Stomach (tissue), 9 donors: ENCODE results near the gene PRICKLE1. TPM values are rescaled to one million over a fixed set of nuclear protein-coding genes. Genes with fewer than 3 reads are reported as not detected.
A peak's percentile ranks its signal among the peaks of the same experiment; 100 is the strongest.

Source experiments
- DNase-seq, 2 donors: peaks; one replicate each; pipeline versions ENCODE4 v3.0.0 to v3.0.0-alpha.2; 2013 to 2019
- H3K27ac ChIP-seq, 5 donors: fragments of 200-600 bp in 4 of 5; sonication (generic) in 4 of 5; one replicate each; pipeline ENCODE4 v1.5.1; 2013 to 2019; ENCODE audit warnings: mild to moderate bottlenecking in 1 of 5, moderate library complexity in 1 of 5
- H3K27me3 ChIP-seq, 3 donors: fragments of 200-600 bp; sonication (generic); one replicate each; pipeline ENCODE4 v1.5.1; 2017 to 2019; ENCODE audit warnings: mixed run types in 1 of 3
- H3K36me3 ChIP-seq, 4 donors: fragments of 200-600 bp; sonication (generic); 1 replicate in 3 of 4; 2 replicates in 1 of 4; pipeline ENCODE4 v1.5.1; 2016 to 2019
- H3K4me1 ChIP-seq, 4 donors: fragments of 200-600 bp; sonication (generic); one replicate each; pipeline ENCODE4 v1.5.1; 2016 to 2019
- H3K4me3 ChIP-seq, 4 donors: fragments of 200-600 bp; sonication (generic) in 3 of 4; one replicate each; pipeline ENCODE4 v1.5.1; 2016 to 2019; ENCODE audit warnings: mild to moderate bottlenecking in 1 of 4
- H3K9me3 ChIP-seq, 4 donors: fragments of 200-600 bp; sonication (generic); one replicate each; pipeline ENCODE4 v1.5.1; 2016 to 2019
- EP300 ChIP-seq: sonication (generic); formaldehyde crosslinking; IDR thresholded peaks from one replicate; pipeline ENCODE4 v1.6.1; 2017; ENCODE audit warnings: antibody characterized with exemption
- POLR2A ChIP-seq, 4 donors: fragments of 450-650 bp; IDR thresholded peaks; one replicate each; pipeline ENCODE4 v1.6.1; 2016; ENCODE audit warnings: antibody characterized with exemption in 4 of 4, control low read depth in 2 of 4, mild to moderate bottlenecking in 1 of 4, moderate library complexity in 1 of 4
- POLR2AphosphoS5 ChIP-seq, 3 donors: sonication (generic); formaldehyde crosslinking; IDR thresholded peaks; one replicate each; pipeline ENCODE4 v1.6.1; 2016; ENCODE audit warnings: antibody characterized with exemption in 3 of 3
- WGBS, 5 donors: extraction: QIAGEN DNeasy Blood & Tissue Kit in 3 of 5; methylation state at CpG; one replicate each; pipeline versions ENCODE4 v1.1.5 to v1.1.7; 2013 to 2018; 5-methylcytosine and 5-hydroxymethylcytosine counted together
- intact Hi-C: fragments of 100-400 bp; cut with DNase I; formaldehyde crosslinking; loops from one replicate; pipeline ENCODE4 v1.15.1; 2023; ENCODE audit warnings: low total_unique reads
- polyA plus RNA-seq, 3 donors: library from polyadenylated mRNA; stranded (reverse); fragments of 200-250 nt; gene quantifications; one replicate each; pipeline ENCODE4 v1.2.3, GENCODE V29; 2013
- total RNA-seq, 5 donors: library from RNA; depleted of rRNA; stranded (reverse); fragments of >200 nt; gene quantifications; one replicate each; pipeline versions ENCODE4 v1.1.0 to v1.2.3, GENCODE V29; 2014 to 2016
- TF ChIP-seq, protein P1 (sequence below), 7 experiments: fragments of 450-650 bp in 4 of 7; fragments of 200-600 bp in 3 of 7; sonication (generic) in 3 of 7; IDR thresholded peaks; one replicate each; pipeline ENCODE4 v1.5.1; 2016 to 2019; ENCODE audit warnings: antibody characterized with exemption in 7 of 7, control low read depth in 2 of 7, mild to moderate bottlenecking in 1 of 7
- donor health status: healthy with polysubstance abuse.
- donor health status: Bipolar disorder and iron deficiency.
- donor health status: healthy.

Gene PRICKLE1
- total and polyA plus RNA-seq, 8 donors: 0.80 to 15.1 (median 2.9) TPM

DNA sequence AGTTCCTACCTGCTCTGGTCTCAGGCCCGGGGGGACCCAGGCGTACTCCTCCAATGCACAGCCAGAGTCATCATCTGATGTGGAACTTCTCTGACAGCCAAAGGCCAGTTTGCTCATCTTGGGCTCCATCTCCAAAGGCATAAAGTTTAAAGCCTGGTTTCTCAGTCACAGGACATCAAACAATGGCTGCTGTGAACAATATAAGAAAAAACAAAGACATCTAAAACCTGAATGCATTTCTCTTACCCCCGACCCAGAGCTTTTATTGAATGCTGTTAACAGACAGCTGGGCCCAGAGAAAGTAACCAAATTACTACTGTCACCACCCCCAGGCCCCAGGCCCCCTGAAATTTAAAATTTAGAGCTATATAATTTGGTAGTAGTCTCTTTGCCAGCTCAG is 117.2 kb downstream of the PRICKLE1 start:
- DNase-seq: no peak
- 84 to 92% (median 87%) methylated on average over 3 of the region's 3 CpGs for WGBS, 5 donors
- no peak overlapping the region for H3K27ac ChIP-seq
- peaks cover 0 to 29% (median 8%) of the 10 kb centered on the region in 4 donors for H3K4me1 ChIP-seq
- no peak overlapping the region for H3K4me3 ChIP-seq
- no peaks in the 10 kb centered on the region for H3K9me3 ChIP-seq
- intact Hi-C loops: no loop called here
- H3K27me3 ChIP-seq: no peaks in the 10 kb centered on the region
- no peak for TF ChIP-seq EP300
- TF ChIP-seq, protein P1, sequence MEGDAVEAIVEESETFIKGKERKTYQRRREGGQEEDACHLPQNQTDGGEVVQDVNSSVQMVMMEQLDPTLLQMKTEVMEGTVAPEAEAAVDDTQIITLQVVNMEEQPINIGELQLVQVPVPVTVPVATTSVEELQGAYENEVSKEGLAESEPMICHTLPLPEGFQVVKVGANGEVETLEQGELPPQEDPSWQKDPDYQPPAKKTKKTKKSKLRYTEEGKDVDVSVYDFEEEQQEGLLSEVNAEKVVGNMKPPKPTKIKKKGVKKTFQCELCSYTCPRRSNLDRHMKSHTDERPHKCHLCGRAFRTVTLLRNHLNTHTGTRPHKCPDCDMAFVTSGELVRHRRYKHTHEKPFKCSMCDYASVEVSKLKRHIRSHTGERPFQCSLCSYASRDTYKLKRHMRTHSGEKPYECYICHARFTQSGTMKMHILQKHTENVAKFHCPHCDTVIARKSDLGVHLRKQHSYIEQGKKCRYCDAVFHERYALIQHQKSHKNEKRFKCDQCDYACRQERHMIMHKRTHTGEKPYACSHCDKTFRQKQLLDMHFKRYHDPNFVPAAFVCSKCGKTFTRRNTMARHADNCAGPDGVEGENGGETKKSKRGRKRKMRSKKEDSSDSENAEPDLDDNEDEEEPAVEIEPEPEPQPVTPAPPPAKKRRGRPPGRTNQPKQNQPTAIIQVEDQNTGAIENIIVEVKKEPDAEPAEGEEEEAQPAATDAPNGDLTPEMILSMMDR (IDR thresholded peaks at IDR 0.05): no peak
- H3K36me3 ChIP-seq: peaks cover 4 to 18% (median 8%) of the 10 kb centered on the region in 4 donors

DNA sequence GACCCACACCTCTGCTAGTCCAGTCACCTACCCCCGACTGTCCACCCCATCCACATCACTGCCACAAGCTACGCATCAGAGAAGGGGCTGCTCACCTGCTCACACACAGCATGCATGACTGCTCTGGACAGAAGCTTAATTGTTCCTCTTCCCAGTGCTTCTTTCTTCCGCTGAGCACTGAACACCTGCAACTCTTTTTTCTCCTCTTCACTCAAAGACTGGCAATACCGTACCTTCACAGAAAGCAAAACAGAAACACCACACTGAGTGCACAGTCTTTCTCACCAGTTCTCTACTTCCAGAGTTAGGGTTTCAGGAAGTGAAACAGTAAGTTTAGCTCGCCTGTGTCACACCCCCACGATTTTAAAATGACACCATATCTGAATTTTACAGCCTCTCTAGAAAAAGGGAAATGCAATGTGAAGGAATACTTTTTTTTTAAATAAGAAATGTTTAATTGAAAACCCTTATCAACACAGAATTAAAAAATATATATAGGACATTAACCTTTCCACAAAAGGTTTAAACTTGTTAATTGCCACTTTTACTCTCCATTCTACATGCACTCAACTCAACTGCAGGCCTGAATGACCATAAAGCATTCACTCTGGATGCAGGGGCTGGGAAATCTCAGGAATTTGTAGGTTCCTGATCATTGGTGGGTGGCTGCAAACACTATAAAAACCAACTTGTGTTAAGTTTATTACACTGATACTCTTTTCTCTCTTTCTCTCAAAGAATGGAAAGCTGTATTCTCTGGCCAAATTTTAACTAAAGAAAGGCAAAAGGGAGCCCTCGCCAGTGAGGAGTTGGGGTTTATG is 120.0 kb downstream of the PRICKLE1 start:
- peak in 1 of 2 donors; percentile 30 for DNase-seq
- H3K4me3 ChIP-seq: peak overlapping the region in 1 of 4 donors; percentile 17

DNA sequence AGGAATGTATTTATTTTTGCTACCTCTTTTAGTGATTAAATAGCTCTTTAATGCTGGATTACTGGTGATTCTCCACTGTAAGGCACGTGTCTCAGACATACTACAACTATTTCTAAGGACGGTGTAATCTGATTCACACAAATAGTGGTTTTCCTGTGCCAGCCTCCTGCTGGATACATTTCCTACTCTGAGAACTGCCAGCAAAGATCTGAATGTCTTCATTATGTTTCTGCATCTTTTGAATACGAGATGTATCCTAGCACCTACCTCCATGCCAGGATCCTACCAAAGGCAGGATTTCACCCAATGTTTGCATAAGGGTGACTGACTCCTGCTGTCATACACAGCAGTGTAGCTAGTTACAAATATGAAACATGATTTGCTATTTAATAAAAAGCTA is 120.6 kb downstream of the PRICKLE1 start:
- no peak for DNase-seq
- WGBS, 5 donors: 39 to 77% (median 60%) methylated on average over 3 of the region's 3 CpGs
- intact Hi-C loops: no loop called here
- Histone ChIP-seq H3K27me3 (no peaks in the 10 kb centered on the region), H3K36me3 (peaks cover 12 to 48% (median 31%) of the 10 kb centered on the region in 4 donors), H3K9me3 (no peaks in the 10 kb centered on the region), H3K27ac (peak overlapping the region in 1 of 5 donors; percentile 2), H3K4me1 (peaks cover 0 to 27% (median 8%) of the 10 kb centered on the region in 4 donors), H3K4me3 (peak overlapping the region in 1 of 4 donors; percentile 17)
- TF ChIP-seq, protein P1 (IDR thresholded peaks at IDR 0.05): no peak
- TF ChIP-seq POLR2AphosphoS5 (IDR thresholded peaks at IDR 0.05): no peak
- no peak for TF ChIP-seq POLR2A (IDR thresholded peaks at IDR 0.05)
- TF ChIP-seq EP300: no peak

More for the DNA sequence above, 120.0 kb downstream of the PRICKLE1 start:
- Histone ChIP-seq H3K27me3 (no peaks in the 10 kb centered on the region), H3K36me3 (peaks cover 7 to 41% (median 24%) of the 10 kb centered on the region in 4 donors), H3K9me3 (no peaks in the 10 kb centered on the region), H3K27ac (no peak overlapping the region), H3K4me1 (peaks cover 0 to 29% (median 8%) of the 10 kb centered on the region in 4 donors)
- TF ChIP-seq, protein P1 (IDR thresholded peaks at IDR 0.05): no peak
- TF ChIP-seq POLR2AphosphoS5 (IDR thresholded peaks at IDR 0.05): no peak
- no peak for TF ChIP-seq EP300
- TF ChIP-seq POLR2A (IDR thresholded peaks at IDR 0.05): no peak
- 76 to 84% (median 80%) methylated on average over 7 of the region's 7 CpGs for whole genome bisulfite sequencing, 5 donors
- intact Hi-C loops: no loop called here

DNA sequence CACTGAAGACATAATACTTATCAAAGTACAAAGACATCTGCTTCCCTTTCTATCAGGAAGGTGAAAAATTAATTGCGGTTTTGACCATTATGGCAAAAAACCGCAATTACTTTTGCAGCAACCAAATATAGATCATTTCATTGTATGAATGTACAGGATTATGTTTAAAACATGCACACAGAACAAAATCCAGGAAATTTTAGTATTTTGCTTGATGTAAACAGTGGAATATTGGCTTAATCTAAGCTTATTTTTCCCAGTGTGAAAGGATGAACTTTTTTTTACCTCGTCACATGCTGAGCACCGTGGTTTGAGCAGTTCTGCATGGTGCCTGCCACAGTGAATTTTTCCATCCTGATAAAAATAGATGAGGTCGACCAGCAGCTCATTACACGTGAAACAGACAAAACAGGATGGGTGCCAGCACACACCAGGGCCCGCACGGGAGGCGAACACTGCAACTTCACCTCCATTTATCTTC is 121.2 kb downstream of the PRICKLE1 start:
- no peak overlapping the region for H3K4me3 ChIP-seq
- peaks cover 0 to 23% (median 7%) of the 10 kb centered on the region in 4 donors for H3K4me1 ChIP-seq
- H3K36me3 ChIP-seq: peaks cover 12 to 53% (median 36%) of the 10 kb centered on the region in 4 donors
- TF ChIP-seq POLR2AphosphoS5 (IDR thresholded peaks at IDR 0.05) (no peak), POLR2A (IDR thresholded peaks at IDR 0.05) (no peak), EP300 (no peak)
- TF ChIP-seq, protein P1 (IDR thresholded peaks at IDR 0.05): no peak
- no peaks in the 10 kb centered on the region for H3K9me3 ChIP-seq
- no peaks in the 10 kb centered on the region for H3K27me3 ChIP-seq
- WGBS, 5 donors: 31 to 53% (median 36%) methylated on average over 9 of the region's 9 CpGs
- peak in 1 of 2 donors; percentile 21 for DNase-seq
- intact Hi-C loops: no loop called here
- no peak overlapping the region for H3K27ac ChIP-seq
